Spinal cord (tissue), 4 donors: ENCODE measurements around the gene ITIH5. TPM values are rescaled to one million over a fixed set of nuclear protein-coding genes. Genes with fewer than 3 reads are reported as not detected.

Experiments used
- polyA plus RNA-seq, 2 donors: library from polyadenylated mRNA; unstranded; fragments of 120-200 nt; gene quantifications; one replicate each; pipeline ENCODE4 v1.2.1, GENCODE V29; 2013; ENCODE audit not compliant: insufficient read length in 2 of 2
- total RNA-seq, 2 donors: library from RNA; depleted of rRNA in 1 of 2; stranded (reverse); fragments of 120-200 nt in 1 of 2; fragments of >200 nt in 1 of 2; gene quantifications; one replicate each; pipeline versions ENCODE4 v1.2.3 to v1.2.4, GENCODE V29; 2013 to 2014

Gene ITIH5
- total and polyA plus RNA-seq, 4 donors = 32.4 to 132 (median 56.4) TPM

Other genes with a start within 250 kb of the ITIH5 start
- gene ITIH2, start 36.4 kb upstream of the ITIH5 start, total RNA-seq = 100 to 1,000 TPM in 1 of 2 donors, 10 to 100 TPM in 1; 31.6 to 128 TPM
- gene ITIH2, start 36.4 kb upstream of the ITIH5 start, polyA plus RNA-seq = 10 to 100 TPM; 23.4 to 28.7 TPM
- 10 to 100 TPM; 12.7 to 14.8 TPM for gene KIN, start 121.0 kb upstream of the ITIH5 start, total RNA-seq
- gene KIN, start 121.0 kb upstream of the ITIH5 start, polyA plus RNA-seq = 10 to 100 TPM; 16.8 to 16.9 TPM
- gene ATP5F1C, start 121.2 kb upstream of the ITIH5 start, total RNA-seq = 100 to 1,000 TPM; 284 to 313 TPM
- 100 to 1,000 TPM; 296 to 301 TPM for gene ATP5F1C, start 121.2 kb upstream of the ITIH5 start, polyA plus RNA-seq
- gene TAF3, start 151.5 kb upstream of the ITIH5 start, total RNA-seq = 1 to 10 TPM; 3.8 to 4.2 TPM
- gene TAF3, start 151.5 kb upstream of the ITIH5 start, polyA plus RNA-seq = 10 to 100 TPM in 1 of 2 donors, 1 to 10 TPM in 1; 7.9 to 10.8 TPM